GM21825 (cell line): ENCODE data around the gene CTRL.

ENCODE experiments used
- ATAC-seq: cut with Tn5 transposase; IDR thresholded peaks from one replicate; pipeline ENCODE4 v1.9.1; 2021; ENCODE audit warnings: mild to moderate bottlenecking, moderate library complexity; ENCODE audit not compliant: unreplicated experiment

Gene CTRL

GRCh38 chr16:67963662-67964321 is 32.1 kb upstream of the CTRL start:
- ATAC-seq, result no peak

DNA sequence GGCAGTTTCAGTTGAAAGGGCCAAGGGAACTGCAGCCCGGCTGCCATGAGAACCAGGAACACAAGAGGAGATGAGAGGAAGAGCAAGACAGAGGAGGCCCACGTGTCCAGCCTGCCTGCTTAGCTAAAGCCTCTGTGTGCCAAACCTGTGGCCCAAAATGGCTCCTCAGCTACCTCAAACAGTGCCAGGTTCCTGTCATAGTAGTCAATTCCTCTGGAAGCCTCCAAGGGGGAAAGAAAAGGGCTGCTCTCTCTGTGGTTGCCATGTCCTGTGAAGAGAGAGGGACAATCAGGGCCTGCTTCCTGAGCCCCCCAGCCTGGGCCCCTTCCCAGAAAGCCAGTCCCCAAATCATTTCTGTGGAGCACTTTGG is 31.6 kb upstream of the CTRL start:
- no peak for ATAC-seq

- no peak for ATAC-seq
Measured at GRCh38 chr16:67962135-67962534, 30.5 kb upstream of the CTRL start.

DNA sequence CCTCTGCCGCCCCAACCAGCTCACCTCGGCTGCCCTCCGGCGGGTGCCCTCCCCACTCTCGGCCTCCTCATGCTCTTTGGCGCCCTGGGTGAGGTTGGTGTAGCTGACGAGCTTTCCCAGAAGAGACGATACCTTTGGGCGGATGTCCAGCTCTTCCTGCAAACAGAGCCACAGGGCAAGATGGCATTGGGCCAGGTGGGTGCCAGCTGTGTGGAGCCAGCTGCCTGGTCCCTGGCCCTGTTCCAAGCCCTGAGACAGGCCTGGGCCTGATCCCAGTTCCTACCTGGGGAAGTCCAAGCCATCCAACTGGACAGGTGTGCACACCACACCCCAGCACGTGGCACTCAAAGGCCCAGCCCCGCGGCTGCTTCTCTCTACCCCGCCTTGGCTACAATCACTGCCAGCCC is 29.9 kb upstream of the CTRL start:
- ATAC-seq, result no peak

DNA sequence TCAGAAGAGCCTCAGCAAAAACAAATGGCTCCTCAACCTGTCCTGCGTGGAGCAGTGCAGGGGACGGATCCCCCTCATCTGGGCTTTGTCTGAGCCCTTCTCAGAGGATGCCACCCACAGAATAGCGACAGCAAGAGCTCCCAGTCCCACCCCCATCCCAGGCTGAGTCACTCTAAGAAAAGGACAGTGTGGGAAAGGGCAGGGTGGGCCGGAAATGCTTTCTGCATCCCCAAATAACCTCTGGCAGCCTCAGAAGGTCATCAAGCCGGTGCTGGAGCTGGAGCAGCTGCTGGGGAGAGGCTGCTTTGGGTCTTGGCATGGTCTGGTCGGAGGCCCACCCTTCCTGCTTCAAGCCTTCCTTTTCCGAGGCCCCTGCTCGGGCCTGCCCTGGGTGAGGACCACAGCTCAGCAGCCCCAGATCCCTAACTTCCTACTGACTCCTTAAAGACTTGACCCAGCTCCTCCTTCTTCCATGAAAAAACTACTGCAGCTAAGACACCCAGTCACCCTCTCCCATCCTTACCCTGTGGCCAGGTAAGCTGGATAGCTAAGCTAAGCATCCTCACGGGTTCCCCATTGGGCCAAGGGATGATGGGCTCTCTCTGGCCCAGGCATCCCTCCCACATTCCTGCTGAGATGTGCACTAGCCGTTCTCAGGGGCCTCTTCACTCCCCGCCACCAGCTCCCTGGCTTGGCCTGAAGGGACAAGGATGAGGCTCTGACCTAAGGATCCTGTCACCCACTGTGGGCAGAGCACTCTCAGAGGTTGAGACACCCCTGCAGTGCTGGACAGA is 28.1 kb upstream of the CTRL start:
- no peak for ATAC-seq

GRCh38 chr16:67957622-67958021 is 26.0 kb upstream of the CTRL start:
- no peak for ATAC-seq

- no peak for ATAC-seq
Measured at GRCh38 chr16:67954421-67955196, 22.9 kb upstream of the CTRL start.

- no peak for ATAC-seq
Measured at GRCh38 chr16:67953641-67954375, 22.1 kb upstream of the CTRL start.

- no peak for ATAC-seq
Measured at GRCh38 chr16:67951485-67951884, 19.8 kb upstream of the CTRL start.

- ATAC-seq, result no peak
Measured at GRCh38 chr16:67950335-67950843, 18.7 kb upstream of the CTRL start.

GRCh38 chr16:67949645-67950044 is 18.0 kb upstream of the CTRL start:
- ATAC-seq, result no peak

GRCh38 chr16:67948015-67948414 is 16.4 kb upstream of the CTRL start:
- no peak for ATAC-seq

DNA sequence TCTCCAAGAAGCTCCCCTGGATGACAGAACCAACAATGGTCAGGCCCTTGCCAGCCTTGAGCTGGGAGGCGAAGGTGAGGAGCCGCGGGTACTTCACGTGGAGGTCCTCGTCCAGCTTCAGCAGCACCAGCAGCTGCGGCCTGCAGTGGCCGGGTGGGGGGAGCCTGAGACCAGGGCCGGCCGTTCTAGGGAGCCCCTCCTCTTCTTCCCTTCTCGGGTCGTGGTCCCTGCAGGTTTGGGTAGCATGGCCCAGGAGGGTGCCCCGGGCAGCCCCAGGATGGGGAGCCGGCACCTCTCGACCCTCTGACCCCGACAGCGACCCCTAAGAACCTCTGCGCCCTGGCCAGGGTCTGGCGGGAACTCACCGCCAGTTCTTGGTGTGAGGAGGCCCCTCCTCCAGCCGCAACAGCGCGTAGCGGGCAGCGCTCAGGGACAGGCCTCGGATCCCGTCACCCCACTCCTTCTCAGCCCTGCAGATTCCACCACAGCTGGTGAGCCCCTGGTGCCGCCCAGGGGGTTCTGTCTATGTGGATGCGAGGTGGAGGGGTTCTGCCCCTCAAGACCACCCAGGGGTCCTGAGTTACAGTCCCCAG is 15.4 kb upstream of the CTRL start:
- ATAC-seq, result no peak

- no peak for ATAC-seq
Measured at GRCh38 chr16:67946128-67946569, 14.5 kb upstream of the CTRL start.

DNA sequence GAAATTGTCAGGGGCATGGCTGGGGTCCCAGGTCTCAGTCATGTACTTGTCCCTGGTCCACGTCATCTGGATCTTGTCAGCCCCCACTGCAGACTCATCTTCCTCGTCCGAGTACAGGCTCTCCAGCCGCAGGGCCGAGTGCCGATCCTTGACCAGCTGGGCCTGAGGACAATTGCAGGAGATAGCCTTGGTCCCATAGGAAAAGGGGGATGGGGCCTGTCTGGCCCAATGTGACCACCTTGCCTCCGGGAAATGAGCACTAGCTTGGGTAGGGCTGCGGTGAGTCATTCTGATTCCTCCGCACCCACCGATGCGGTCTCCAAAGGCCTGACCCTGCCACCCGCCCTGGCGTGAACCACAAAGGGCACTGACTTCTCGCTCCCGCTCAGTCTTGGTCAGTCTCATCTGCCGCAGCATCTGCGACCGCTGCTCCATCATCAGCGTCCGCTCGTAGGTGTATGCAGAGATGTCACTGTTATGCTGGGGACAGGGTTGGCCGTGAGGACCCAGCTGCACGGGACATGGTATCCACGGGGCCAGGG is 13.8 kb upstream of the CTRL start:
- ATAC-seq, result no peak

DNA sequence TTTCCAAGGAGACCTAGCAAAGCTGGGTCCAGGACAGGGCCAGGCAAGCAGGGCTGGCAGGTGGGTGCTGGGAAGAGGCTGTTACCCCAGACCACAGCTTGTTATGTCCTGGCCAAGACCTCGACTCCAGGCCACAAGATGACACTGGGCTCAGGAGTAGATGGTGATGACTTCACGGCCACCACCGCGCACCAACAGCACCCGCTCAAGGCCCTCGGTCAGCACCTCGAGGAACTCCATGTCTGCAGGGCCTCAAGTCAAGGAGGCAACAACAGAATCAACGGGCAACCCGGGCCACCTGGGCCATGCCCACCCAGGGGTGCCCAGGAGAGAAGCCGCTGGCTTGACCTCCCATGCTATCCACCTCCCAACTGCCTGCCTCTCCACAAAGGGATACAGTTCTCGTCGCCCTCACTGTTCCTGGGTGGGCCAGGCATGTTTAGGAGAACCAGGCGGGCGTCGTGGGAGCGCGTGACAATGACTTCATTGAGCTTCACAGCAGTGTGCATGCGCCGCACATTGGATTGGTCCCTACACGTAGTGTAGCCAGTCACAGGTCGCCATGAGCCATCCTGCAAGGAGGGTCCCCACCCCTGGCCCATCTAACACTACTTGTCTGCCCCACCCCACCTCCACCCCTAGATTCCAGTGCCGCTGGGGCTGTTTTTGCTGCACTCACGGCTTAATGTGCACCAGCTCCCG is 13.2 kb upstream of the CTRL start:
- ATAC-seq, result no peak

- no peak for ATAC-seq
Measured at GRCh38 chr16:67943619-67944504, 12.2 kb upstream of the CTRL start, which contains the start of gene LCAT. Gene LCAT, minus strand, starts transcription at chr16:67944120. Its CDS starts 19 bp downstream, at chr16:67944101.

- ATAC-seq, result no peak
Measured at GRCh38 chr16:67943256-67943618, 11.6 kb upstream of the CTRL start.
